WTC11 (cell line): ENCODE data around the gene MTMR10. TPM values are rescaled to one million over a fixed set of nuclear protein-coding genes. Genes with fewer than 3 reads are reported as not detected.
A peak's percentile ranks its signal among the peaks of the same experiment; 100 is the strongest.

Experiments
- ATAC-seq: fragments of 200-7000 bp; cut with Tn5 transposase; 2 replicates; pipeline ENCODE4 v1.10.0; 2021; ENCODE audit warnings: mild to moderate bottlenecking, moderate library complexity
- CTCF ChIA-PET: fragments of 300-600 bp; sonication (Branson Sonifier 250); formaldehyde crosslinking; loops from one replicate; lab custom pipeline; 2021; ENCODE audit warnings: antibody characterized with exemption; lab: Charles Lee
- POLR2A ChIA-PET: fragments of 350-600 bp; sonication (Branson Sonifier 250); formaldehyde crosslinking; loops from one replicate; lab custom pipeline; 2021; ENCODE audit warnings: antibody characterized with exemption; lab: Charles Lee
- DNase-seq: peaks from one replicate; pipeline ENCODE4 v3.0.0; 2021; ENCODE audit warnings: low spot score
- H3K27ac Mint-ChIP-seq: 2 replicates; pipeline ENCODE4 v1.8.0; 2021; ENCODE audit warnings: mixed read lengths
- H3K27me3 Mint-ChIP-seq: 2 replicates; pipeline ENCODE4 v1.8.0; 2021; ENCODE audit warnings: low read depth, mild to moderate bottlenecking, moderate library complexity, mixed read lengths
- H3K36me3 Mint-ChIP-seq: 2 replicates; pipeline ENCODE4 v1.8.0; 2021; ENCODE audit warnings: mixed read lengths
- H3K4me1 Mint-ChIP-seq: 2 replicates; pipeline ENCODE4 v1.8.0; 2022; ENCODE audit warnings: mixed read lengths
- H3K4me3 Mint-ChIP-seq: 2 replicates; pipeline ENCODE4 v1.8.0; 2021; ENCODE audit warnings: mild to moderate bottlenecking, moderate library complexity, mixed read lengths
- H3K9me3 Mint-ChIP-seq: 2 replicates; pipeline ENCODE4 v1.8.0; 2021; ENCODE audit warnings: mixed read lengths
- ATF3 ChIP-seq: sonication (generic); formaldehyde crosslinking; conservative IDR thresholded peaks from 2 replicates; pipeline ENCODE4 v1.8.1; 2022; ENCODE audit warnings: mild to moderate bottlenecking, missing genetic modification reagents
- FOXJ3 ChIP-seq: sonication (generic); formaldehyde crosslinking; IDR thresholded peaks from 2 replicates; pipeline ENCODE4 v1.9.0; 2021; ENCODE audit warnings: missing genetic modification reagents, mild to moderate bottlenecking, borderline replicate concordance
- FOXK1 ChIP-seq: sonication (generic); formaldehyde crosslinking; IDR thresholded peaks from 2 replicates; pipeline ENCODE4 v1.8.0; 2022; ENCODE audit warnings: mild to moderate bottlenecking, moderate library complexity, missing genetic modification reagents
- HMGXB4 ChIP-seq: sonication (generic); formaldehyde crosslinking; IDR thresholded peaks from 2 replicates; pipeline ENCODE4 v1.8.1; 2023; ENCODE audit warnings: mild to moderate bottlenecking, moderate library complexity, missing genetic modification reagents
- IRF2 ChIP-seq: sonication (generic); formaldehyde crosslinking; IDR thresholded peaks from 2 replicates; pipeline ENCODE4 v1.8.0; 2022; ENCODE audit warnings: low read depth, missing genetic modification reagents, borderline replicate concordance
- NFYB ChIP-seq: sonication (generic); formaldehyde crosslinking; conservative IDR thresholded peaks from 2 replicates; pipeline ENCODE4 v1.8.0; 2022; ENCODE audit warnings: low read depth, missing genetic modification reagents
- NR3C1 ChIP-seq: sonication (generic); formaldehyde crosslinking; conservative IDR thresholded peaks from 2 replicates; pipeline ENCODE4 v1.8.1; 2023; ENCODE audit warnings: low read depth, mild to moderate bottlenecking, missing genetic modification reagents
- PRDM15 ChIP-seq: sonication (generic); formaldehyde crosslinking; IDR thresholded peaks from 2 replicates; pipeline ENCODE4 v1.8.0; 2022; ENCODE audit warnings: missing genetic modification reagents
- TCF7 ChIP-seq: sonication (generic); formaldehyde crosslinking; IDR thresholded peaks from 2 replicates; pipeline ENCODE4 v1.8.0; 2022; ENCODE audit warnings: mild to moderate bottlenecking, low read depth, missing genetic modification reagents, moderate library complexity
- USF1 ChIP-seq: sonication (generic); formaldehyde crosslinking; IDR thresholded peaks from 2 replicates; pipeline ENCODE4 v1.8.0; 2022; ENCODE audit warnings: mild to moderate bottlenecking, missing genetic modification reagents
- ZBTB43 ChIP-seq: sonication (generic); formaldehyde crosslinking; IDR thresholded peaks from 2 replicates; pipeline ENCODE4 v1.8.1; 2023; ENCODE audit warnings: mild to moderate bottlenecking, missing genetic modification reagents
- ZNF219 ChIP-seq: sonication (generic); formaldehyde crosslinking; IDR thresholded peaks from 2 replicates; pipeline ENCODE4 v1.8.0; 2023; ENCODE audit warnings: missing genetic modification reagents, mild to moderate bottlenecking, borderline replicate concordance
- ZNF281 ChIP-seq: sonication (generic); formaldehyde crosslinking; IDR thresholded peaks from 2 replicates; pipeline ENCODE4 v1.8.0; 2023; ENCODE audit warnings: mild to moderate bottlenecking, missing genetic modification reagents
- ZNF317 ChIP-seq: sonication (generic); formaldehyde crosslinking; IDR thresholded peaks from 2 replicates; pipeline ENCODE4 v1.8.1; 2023; ENCODE audit warnings: low read depth, mild to moderate bottlenecking, moderate library complexity, missing genetic modification reagents, borderline replicate concordance
- ZNF512 ChIP-seq: sonication (generic); formaldehyde crosslinking; IDR thresholded peaks from 2 replicates; pipeline ENCODE4 v1.8.1; 2022; ENCODE audit warnings: missing genetic modification reagents, borderline replicate concordance
- total RNA-seq: library from RNA; stranded (reverse); gene quantifications from 3 replicates; pipeline ENCODE4 v1.2.3, GENCODE V29; 2021

The MTMR10 gene
- total RNA-seq, 1 experiment from 2014 or later: 15.9 TPM

GRCh38 chr15:31024979-31025378, 33.6 kb upstream of the MTMR10 start:
- H3K4me3 Mint-ChIP-seq: no peak overlapping the region

GRCh38 chr15:31024330-31024729, 32.9 kb upstream of the MTMR10 start:
- no peaks in the 10 kb centered on the region for H3K9me3 Mint-ChIP-seq
- ChIA-PET CTCF (interaction anchor here (3.3 kb wide), 1 partner anchor 104 kb away, joined by 20 read pairs; no protein-coding TSS in a partner anchor), POLR2A (no interaction called here)
- no peaks in the 10 kb centered on the region for H3K27me3 Mint-ChIP-seq
- peaks cover 33% of the 10 kb centered on the region for H3K4me1 Mint-ChIP-seq
- no peaks in the 10 kb centered on the region for H3K36me3 Mint-ChIP-seq
- no peak for TF ChIP-seq FOXK1 (CRISPR knock-in tag)
- TF ChIP-seq ZNF317: no peak
- no peak for TF ChIP-seq USF1 (CRISPR knock-in tag)
- TF ChIP-seq ATF3 (CRISPR knock-in tag): no peak
- no peak for TF ChIP-seq TCF7 (CRISPR knock-in tag)
- H3K4me3 Mint-ChIP-seq: no peak overlapping the region
- ATAC-seq: peak; percentile 78
- DNase-seq: peak; percentile 28
- peak overlapping the region; percentile 96 for H3K27ac Mint-ChIP-seq

More at GRCh38 chr15:31024979-31025378, 33.6 kb upstream of the MTMR10 start:
- Mint-ChIP-seq H3K36me3 (no peaks in the 10 kb centered on the region), H3K4me1 (peaks cover 33% of the 10 kb centered on the region), H3K27me3 (no peaks in the 10 kb centered on the region), H3K9me3 (no peaks in the 10 kb centered on the region), H3K27ac (peak overlapping the region; percentile 96)
- POLR2A ChIA-PET: no interaction called here
- CTCF ChIA-PET: interaction anchor here (3.3 kb wide), 1 partner anchor 104 kb away, joined by 20 read pairs; no protein-coding TSS in a partner anchor
- DNase-seq (no peak), ATAC-seq (no peak)
- TF ChIP-seq ZBTB43 (CRISPR knock-in tag) (no peak), NFYB (CRISPR knock-in tag) (no peak), PRDM15 (no peak), ZNF219 (no peak)

GRCh38 chr15:31023841-31024240, 32.4 kb upstream of the MTMR10 start:
- Mint-ChIP-seq H3K27me3 (no peaks in the 10 kb centered on the region), H3K9me3 (no peaks in the 10 kb centered on the region), H3K36me3 (no peaks in the 10 kb centered on the region), H3K27ac (peak overlapping the region; percentile 34; the same call in 1 of the 2 replicates), H3K4me1 (peaks cover 33% of the 10 kb centered on the region), H3K4me3 (no peak overlapping the region)
- CTCF ChIA-PET: interaction anchor here (3.3 kb wide), 1 partner anchor 105 kb away, joined by 20 read pairs; no protein-coding TSS in a partner anchor
- TF ChIP-seq IRF2 (CRISPR knock-in tag) (no peak), FOXJ3 (CRISPR knock-in tag) (no peak), ZNF281 (CRISPR knock-in tag) (no peak), HMGXB4 (CRISPR knock-in tag) (no peak), ZNF512 (CRISPR knock-in tag) (no peak), USF1 (CRISPR knock-in tag) (no peak), NR3C1 (CRISPR knock-in tag) (no peak)
- ATAC-seq (no peak), DNase-seq (no peak)
- POLR2A ChIA-PET: no interaction called here
